ENCODE results near the gene MARCHF10. TPM values are rescaled to one million over a fixed set of nuclear protein-coding genes. Genes with fewer than 3 reads are reported as not detected.

The MARCHF10 gene
- total RNA-seq, 2 experiments from 2014 or later, result not detected

GRCh38 chr17:62753562-62753961 lies 54.6 kb downstream of the MARCHF10 start:
- no peaks in the 10 kb centered on the region for H3K36me3 ChIP-seq (ENCODE audit: insufficient read depth, low read length)
- H3K4me3 Mint-ChIP-seq, result no peak overlapping the region
- H3K27me3 ChIP-seq (ENCODE audit: control insufficient read depth in 1 of 2, insufficient read depth in 2 of 2, low read length in 2 of 2), result no peaks in the 10 kb centered on the region
- no peaks in the 10 kb centered on the region for H3K4me1 ChIP-seq (ENCODE audit: insufficient read depth, low read length)
- no peak overlapping the region for H3K27ac Mint-ChIP-seq
- no peaks in the 10 kb centered on the region for H3K9me3 Mint-ChIP-seq
- peaks cover 2% of the 10 kb centered on the region for H3K27me3 Mint-ChIP-seq
- intact Hi-C loops (cut with DNase I, micrococcal nuclease), result no loop called here
- no peak overlapping the region for H3K4me3 ChIP-seq (ENCODE audit: low read length)
- no peak for DNase-seq
- no peak overlapping the region for H3K27ac ChIP-seq (ENCODE audit: low read depth in 1 of 2, low read length in 2 of 2)
- H3K4me1 Mint-ChIP-seq (ENCODE audit: low read depth), result no peaks in the 10 kb centered on the region
- H3K9me3 ChIP-seq (ENCODE audit: control insufficient read depth in 1 of 2, insufficient read depth in 1 of 2, low read length in 2 of 2), result no peaks in the 10 kb centered on the region
- CTCF ChIA-PET, result no interaction called here
- H3K36me3 Mint-ChIP-seq (ENCODE audit: low read depth), result no peaks in the 10 kb centered on the region
- TF ChIP-seq, protein P1, sequence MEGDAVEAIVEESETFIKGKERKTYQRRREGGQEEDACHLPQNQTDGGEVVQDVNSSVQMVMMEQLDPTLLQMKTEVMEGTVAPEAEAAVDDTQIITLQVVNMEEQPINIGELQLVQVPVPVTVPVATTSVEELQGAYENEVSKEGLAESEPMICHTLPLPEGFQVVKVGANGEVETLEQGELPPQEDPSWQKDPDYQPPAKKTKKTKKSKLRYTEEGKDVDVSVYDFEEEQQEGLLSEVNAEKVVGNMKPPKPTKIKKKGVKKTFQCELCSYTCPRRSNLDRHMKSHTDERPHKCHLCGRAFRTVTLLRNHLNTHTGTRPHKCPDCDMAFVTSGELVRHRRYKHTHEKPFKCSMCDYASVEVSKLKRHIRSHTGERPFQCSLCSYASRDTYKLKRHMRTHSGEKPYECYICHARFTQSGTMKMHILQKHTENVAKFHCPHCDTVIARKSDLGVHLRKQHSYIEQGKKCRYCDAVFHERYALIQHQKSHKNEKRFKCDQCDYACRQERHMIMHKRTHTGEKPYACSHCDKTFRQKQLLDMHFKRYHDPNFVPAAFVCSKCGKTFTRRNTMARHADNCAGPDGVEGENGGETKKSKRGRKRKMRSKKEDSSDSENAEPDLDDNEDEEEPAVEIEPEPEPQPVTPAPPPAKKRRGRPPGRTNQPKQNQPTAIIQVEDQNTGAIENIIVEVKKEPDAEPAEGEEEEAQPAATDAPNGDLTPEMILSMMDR (IDR thresholded peaks at IDR 0.05), result no peak
- POLR2A ChIA-PET, result no interaction called here
- ATAC-seq (ENCODE audit: poor library complexity), result no peak

DNA sequence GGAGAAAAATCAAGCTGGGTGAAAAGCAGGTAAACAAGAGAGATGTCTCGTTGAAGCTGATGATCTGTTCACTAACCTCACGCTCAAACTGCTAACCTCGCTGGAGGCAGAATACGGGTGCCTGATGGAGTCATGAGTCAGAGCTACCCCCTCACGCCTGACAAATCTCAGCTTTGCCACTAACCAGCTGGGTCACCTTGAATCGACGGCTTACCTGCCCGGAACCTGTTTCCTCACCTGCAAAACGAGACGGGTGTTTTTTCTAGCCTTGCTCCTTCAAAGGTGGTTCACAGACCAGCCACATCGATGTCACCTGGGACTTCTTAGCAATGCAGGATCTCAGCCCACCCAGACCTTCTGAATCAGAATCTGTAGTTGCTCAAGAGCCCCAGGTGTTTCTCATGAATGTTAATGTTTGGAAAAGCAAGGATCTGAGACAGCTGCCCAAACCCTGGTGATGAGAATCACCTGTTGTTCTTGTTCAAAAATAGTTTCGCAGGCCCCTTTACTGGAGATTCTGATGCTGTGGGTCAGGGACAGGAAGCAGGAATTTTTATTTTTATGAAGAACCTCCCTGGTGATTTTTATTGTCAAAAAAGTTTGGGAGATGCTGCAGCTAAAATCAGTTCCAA lies 56.9 kb downstream of the MARCHF10 start:
- Histone ChIP-seq H3K4me3 (ENCODE audit: low read length) (no peak overlapping the region), H3K27me3 (ENCODE audit: control insufficient read depth in 1 of 2, insufficient read depth in 2 of 2, low read length in 2 of 2) (no peaks in the 10 kb centered on the region), H3K27ac (ENCODE audit: low read depth in 1 of 2, low read length in 2 of 2) (no peak overlapping the region), H3K9me3 (ENCODE audit: control insufficient read depth in 1 of 2, insufficient read depth in 1 of 2, low read length in 2 of 2) (no peaks in the 10 kb centered on the region), H3K4me1 (ENCODE audit: insufficient read depth, low read length) (no peaks in the 10 kb centered on the region), H3K36me3 (ENCODE audit: insufficient read depth, low read length) (no peaks in the 10 kb centered on the region)
- no peaks in the 10 kb centered on the region for H3K9me3 Mint-ChIP-seq
- ChIA-PET CTCF (no interaction called here), POLR2A (no interaction called here)
- intact Hi-C loops (cut with DNase I, micrococcal nuclease), result no loop called here
- no peak for DNase-seq
- no peaks in the 10 kb centered on the region for H3K27me3 Mint-ChIP-seq
- H3K27ac Mint-ChIP-seq, result no peak overlapping the region
- TF ChIP-seq, protein P1 (IDR thresholded peaks at IDR 0.05), result no peak
- no peaks in the 10 kb centered on the region for H3K36me3 Mint-ChIP-seq (ENCODE audit: low read depth)
- no peak for ATAC-seq (ENCODE audit: poor library complexity)
- H3K4me1 Mint-ChIP-seq (ENCODE audit: low read depth), result no peaks in the 10 kb centered on the region
- no peak overlapping the region for H3K4me3 Mint-ChIP-seq

DNA sequence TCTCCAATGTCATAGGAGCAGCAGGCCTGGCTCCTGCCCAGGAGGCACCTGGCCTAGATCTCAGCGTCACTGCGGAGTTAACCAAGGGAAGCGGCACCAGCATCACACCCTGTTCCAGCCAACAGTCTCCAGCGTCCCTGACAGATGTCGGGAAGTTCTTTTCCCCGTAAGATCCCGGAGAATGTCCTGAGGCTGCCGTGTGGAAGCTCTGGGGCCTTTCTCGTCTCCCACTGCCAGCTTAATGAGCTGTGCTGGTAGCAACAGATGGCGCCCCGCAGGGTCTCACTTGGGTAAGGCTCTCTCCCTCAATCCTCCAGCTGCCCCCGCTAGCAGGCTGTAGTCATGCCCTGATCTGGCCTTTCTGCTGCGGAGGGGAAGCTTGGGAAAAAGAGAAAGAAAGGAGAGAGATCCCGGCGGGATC lies 57.5 kb downstream of the MARCHF10 start:
- no peaks in the 10 kb centered on the region for H3K36me3 ChIP-seq (ENCODE audit: insufficient read depth, low read length)
- no peak overlapping the region for H3K27ac ChIP-seq (ENCODE audit: low read depth in 1 of 2, low read length in 2 of 2)
- Mint-ChIP-seq H3K4me1 (ENCODE audit: low read depth) (no peaks in the 10 kb centered on the region), H3K27me3 (no peaks in the 10 kb centered on the region), H3K27ac (no peak overlapping the region), H3K36me3 (ENCODE audit: low read depth) (no peaks in the 10 kb centered on the region), H3K9me3 (no peaks in the 10 kb centered on the region), H3K4me3 (no peak overlapping the region)
- ATAC-seq (ENCODE audit: poor library complexity), result no peak
- H3K4me1 ChIP-seq (ENCODE audit: insufficient read depth, low read length), result no peaks in the 10 kb centered on the region
- intact Hi-C loops (cut with DNase I, micrococcal nuclease), result no loop called here
- no peaks in the 10 kb centered on the region for H3K9me3 ChIP-seq (ENCODE audit: control insufficient read depth in 1 of 2, insufficient read depth in 1 of 2, low read length in 2 of 2)
- ChIA-PET POLR2A (no interaction called here), CTCF (no interaction called here)
- no peak for DNase-seq
- TF ChIP-seq, protein P1 (IDR thresholded peaks at IDR 0.05), result no peak
- no peaks in the 10 kb centered on the region for H3K27me3 ChIP-seq (ENCODE audit: control insufficient read depth in 1 of 2, insufficient read depth in 2 of 2, low read length in 2 of 2)
- no peak overlapping the region for H3K4me3 ChIP-seq (ENCODE audit: low read length)
